Rectal smooth muscle tissue (tissue), 1 donor: ENCODE data around the gene SLC2A11.

Experiments
- H3K27ac ChIP-seq: one replicate; pipeline ENCODE4 v1.7.0; 2013; ENCODE audit warnings: low read depth, low read length, inconsistent platforms
- H3K27me3 ChIP-seq: one replicate; pipeline ENCODE4 v1.7.0; 2013; ENCODE audit warnings: low read length; ENCODE audit not compliant: control insufficient read depth, insufficient read depth
- H3K36me3 ChIP-seq: one replicate; pipeline ENCODE4 v1.7.0; 2013; ENCODE audit warnings: low read length; ENCODE audit not compliant: control insufficient read depth, insufficient read depth
- H3K4me1 ChIP-seq: one replicate; pipeline ENCODE4 v1.7.0; 2013; ENCODE audit warnings: low read length; ENCODE audit not compliant: control insufficient read depth, insufficient read depth
- H3K4me3 ChIP-seq: one replicate; pipeline ENCODE4 v1.7.0; 2013; ENCODE audit warnings: low read length
- H3K9ac ChIP-seq: one replicate; pipeline ENCODE4 v1.7.0; 2013; ENCODE audit warnings: low read length

SLC2A11 gene

DNA sequence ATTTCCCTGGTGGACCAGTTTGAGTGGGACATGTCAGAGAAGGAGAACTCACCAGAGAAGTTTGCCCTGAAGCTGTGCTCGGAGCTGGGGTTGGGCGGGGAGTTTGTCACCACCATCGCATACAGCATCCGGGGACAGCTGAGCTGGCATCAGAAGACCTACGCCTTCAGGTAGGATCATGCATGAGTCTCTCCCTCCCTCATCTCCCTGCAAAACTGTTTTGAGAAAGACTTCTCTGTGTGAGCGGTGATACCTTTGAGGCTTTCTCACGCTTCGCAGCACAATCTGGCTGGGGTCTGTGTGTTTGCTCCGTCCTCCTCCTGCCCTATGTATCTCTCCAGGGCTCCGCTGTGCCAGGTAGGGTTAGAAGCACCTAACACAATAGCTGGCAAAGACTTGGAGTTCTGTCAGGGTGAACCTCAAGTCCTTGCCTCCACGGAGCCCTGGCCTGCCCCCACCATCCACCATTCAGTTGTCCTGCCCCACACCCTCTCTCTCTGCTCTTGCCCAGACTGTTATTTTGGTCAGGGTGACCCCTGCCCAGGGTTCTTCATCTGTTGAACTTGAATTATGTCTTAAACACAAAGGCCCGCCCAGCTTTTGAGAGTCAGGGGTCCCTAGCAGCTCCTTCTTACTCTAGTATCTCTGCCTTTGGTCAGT lies 32.3 kb upstream of the SLC2A11 start:
- Histone ChIP-seq H3K27ac (no peak overlapping the region), H3K36me3 (peaks cover 56% of the 10 kb centered on the region), H3K9ac (no peak overlapping the region)

DNA sequence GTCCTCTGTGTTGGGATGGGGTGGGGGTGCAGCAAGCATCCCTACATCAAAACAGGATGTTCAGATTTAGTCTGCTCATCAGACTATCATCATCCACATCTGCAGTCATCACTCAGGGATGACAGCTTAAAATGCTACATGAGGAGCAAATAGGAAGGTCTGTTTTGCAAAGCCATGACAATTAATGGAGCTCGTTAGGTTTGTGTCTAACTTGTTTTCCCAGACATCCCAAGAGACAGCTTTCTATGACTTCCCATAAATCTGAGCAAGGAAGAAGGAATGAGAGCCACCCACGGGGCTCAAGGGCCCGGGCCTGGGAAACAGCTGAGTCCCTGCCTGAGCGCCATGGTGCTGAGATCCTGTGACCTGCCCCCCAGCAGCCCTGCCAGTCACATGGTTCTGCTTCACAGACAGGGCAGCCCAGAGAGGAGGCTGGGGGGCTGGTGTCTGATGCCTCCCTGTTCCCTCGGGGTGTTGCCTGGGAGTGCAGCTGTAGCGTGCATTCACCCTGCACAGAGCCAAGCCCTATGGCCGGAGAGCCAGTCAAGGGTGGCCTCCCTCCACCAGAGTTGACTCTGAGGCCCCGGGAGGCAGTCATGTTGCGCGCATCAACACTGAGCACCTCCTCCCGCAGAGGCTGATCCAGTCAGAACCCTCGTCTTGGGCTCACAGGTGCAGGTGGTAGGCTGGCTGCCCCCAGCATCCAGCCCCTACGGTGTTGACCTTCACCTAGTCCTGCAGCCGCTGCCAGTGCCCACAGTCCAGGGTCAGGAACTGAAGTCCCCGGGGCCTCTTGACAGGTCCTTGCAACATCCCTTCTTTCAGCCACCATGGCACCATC lies 30.9 kb upstream of the SLC2A11 start:
- no peak overlapping the region for H3K9ac ChIP-seq
- peaks cover 49% of the 10 kb centered on the region for H3K36me3 ChIP-seq
- H3K27me3 ChIP-seq: no peaks in the 10 kb centered on the region
- no peak overlapping the region for H3K27ac ChIP-seq
- H3K4me1 ChIP-seq: no peaks in the 10 kb centered on the region
- H3K4me3 ChIP-seq: no peak overlapping the region

More for the DNA sequence above, 32.3 kb upstream of the SLC2A11 start:
- no peaks in the 10 kb centered on the region for H3K4me1 ChIP-seq
- no peak overlapping the region for H3K4me3 ChIP-seq
- H3K27me3 ChIP-seq: no peaks in the 10 kb centered on the region

DNA sequence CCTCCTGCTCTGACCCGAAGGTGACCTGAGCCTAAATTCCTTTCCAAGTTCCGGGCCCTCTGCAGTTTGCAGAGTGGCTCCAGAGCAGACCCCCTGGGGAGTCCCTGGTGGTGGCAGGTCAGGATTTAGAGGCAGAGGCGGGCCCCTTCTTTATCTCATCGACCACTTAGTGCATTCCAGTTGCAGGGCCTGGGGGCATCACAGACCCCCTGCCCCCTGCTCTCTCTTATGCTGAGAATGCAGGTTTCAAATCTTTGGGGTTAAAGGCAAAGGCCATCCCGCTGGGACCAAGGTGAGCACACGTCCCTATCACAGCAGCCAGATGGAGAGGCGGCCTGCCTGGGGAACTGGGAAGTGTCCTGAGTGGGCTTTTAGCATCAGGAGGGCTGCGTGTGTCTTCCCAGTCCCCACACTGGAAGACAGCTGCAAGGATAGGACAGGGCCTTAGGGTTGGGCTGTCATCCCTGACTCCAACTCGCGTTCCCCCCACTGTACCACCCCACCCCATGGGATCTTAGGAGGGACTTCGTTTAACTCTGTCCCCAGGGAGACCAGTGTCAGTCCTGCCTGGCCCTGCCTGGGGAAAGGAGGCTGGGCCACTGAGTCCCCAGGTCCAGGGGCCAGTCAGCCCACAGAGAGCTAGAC lies 30.2 kb upstream of the SLC2A11 start:
- Histone ChIP-seq H3K27me3 (no peaks in the 10 kb centered on the region), H3K4me1 (no peaks in the 10 kb centered on the region), H3K36me3 (peaks cover 51% of the 10 kb centered on the region), H3K27ac (no peak overlapping the region), H3K4me3 (no peak overlapping the region), H3K9ac (no peak overlapping the region)

DNA sequence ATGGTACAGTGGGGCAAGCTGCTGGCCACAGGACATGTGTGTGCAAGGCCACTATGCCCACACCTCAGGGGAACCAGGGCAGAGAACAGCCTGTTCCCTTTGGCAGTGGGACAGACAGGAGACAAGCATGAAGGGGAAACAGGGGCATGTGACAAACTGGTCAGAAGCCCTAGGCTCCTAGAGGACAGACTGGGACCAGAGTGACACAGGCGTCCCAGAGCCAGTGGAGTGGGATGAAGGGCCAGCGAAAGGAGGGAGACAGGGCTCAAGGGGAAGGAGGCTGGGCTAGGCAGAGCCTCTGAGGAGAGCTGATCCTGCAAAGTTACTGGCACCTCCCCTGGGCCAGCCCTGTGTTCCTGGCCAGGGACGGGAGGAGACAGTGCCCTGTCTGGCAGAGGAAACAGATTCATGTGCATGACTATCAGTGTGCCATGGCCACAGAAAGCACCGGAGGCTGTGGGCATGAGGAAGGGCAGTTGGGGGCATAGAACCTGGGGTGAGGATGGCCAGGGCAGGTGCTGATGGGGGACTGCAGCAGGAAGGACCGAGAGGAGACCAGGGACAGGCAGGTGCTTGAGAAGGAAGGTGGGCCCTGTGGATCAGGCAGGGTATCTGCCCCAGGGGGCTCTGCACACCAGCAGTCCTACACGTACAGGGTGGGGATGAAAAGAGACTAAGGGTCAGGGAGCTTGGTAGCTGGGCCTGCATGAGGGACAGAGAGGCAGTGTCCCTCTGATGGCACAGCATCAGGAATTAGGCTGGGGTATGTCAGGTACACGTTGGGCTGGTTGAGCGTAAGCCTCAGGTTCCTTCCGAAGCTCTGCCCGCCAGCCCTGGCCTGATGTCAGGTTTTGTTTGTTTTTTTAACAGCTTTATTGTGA lies 28.6 kb upstream of the SLC2A11 start:
- Histone ChIP-seq H3K9ac (no peak overlapping the region), H3K4me1 (no peaks in the 10 kb centered on the region), H3K4me3 (no peak overlapping the region), H3K36me3 (peaks cover 44% of the 10 kb centered on the region), H3K27me3 (no peaks in the 10 kb centered on the region), H3K27ac (no peak overlapping the region)

DNA sequence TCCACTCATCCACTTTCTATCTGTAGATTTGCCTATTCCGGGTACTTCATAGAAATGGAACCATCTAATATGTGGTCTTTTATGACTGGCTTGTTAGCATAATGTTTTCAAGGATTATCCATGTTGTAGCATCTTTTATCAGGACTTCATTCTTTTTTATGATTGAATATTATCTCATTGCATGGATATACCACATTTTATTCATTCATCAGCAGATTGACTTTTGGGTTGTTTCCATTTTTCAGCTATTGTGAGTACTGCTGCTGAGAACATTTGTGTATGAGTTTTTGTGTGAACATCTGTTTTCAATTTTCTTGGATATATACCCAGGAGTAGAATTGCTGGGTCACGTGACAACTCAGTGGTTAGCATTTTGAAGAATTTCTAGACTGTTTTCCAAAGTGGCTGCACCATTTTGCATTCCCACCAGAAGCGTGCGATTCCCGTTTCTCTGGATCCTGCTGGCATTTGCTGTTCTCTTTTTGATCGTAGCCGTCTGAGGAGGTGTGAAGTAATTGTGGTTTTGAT lies 27.8 kb upstream of the SLC2A11 start:
- Histone ChIP-seq H3K27me3 (no peaks in the 10 kb centered on the region), H3K4me1 (no peaks in the 10 kb centered on the region), H3K9ac (no peak overlapping the region), H3K36me3 (peaks cover 38% of the 10 kb centered on the region), H3K27ac (no peak overlapping the region), H3K4me3 (no peak overlapping the region)

DNA sequence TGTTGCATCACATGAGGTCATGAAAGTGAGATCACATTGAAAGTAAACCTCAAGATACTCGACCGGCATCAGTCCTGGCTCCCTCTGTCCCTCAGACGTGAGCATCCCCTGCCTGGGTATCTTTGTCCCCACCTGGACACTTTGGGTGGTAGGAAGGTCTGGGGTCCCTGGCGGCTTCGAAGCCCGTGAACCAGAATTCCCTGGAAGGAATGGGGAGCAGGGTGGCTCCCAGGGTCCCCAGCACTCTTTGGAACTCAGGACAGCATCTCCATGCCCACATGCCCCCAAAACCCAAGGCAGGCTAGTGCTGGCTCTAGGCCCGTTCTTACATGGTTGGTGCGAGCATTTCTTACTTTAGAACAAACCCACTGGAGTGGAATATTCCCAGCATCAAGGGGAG lies 26.4 kb upstream of the SLC2A11 start:
- Histone ChIP-seq H3K27me3 (no peaks in the 10 kb centered on the region), H3K27ac (no peak overlapping the region), H3K9ac (no peak overlapping the region), H3K36me3 (peaks cover 33% of the 10 kb centered on the region), H3K4me1 (no peaks in the 10 kb centered on the region), H3K4me3 (no peak overlapping the region)

DNA sequence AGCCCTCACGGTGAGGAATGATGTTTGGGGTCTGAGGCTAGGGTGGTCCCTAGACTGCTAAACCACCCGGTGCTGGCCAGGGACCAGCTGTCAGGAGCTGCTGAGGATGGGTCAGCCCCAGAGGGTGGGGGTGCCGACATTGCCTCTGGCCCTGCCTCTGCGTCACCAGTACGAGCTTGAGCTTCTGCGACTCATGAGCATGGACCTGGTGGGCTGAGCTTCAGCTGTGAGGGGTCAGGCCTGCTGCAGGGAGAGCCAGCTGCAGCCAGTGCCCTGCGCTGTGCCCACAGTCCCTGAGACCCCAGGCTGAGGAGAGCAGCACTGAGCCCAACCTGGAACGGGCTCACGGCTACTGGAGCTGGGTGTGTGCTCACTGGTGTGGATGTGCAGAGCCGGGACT lies 25.9 kb upstream of the SLC2A11 start:
- no peak overlapping the region for H3K27ac ChIP-seq
- H3K4me3 ChIP-seq: no peak overlapping the region
- no peaks in the 10 kb centered on the region for H3K27me3 ChIP-seq
- no peak overlapping the region for H3K9ac ChIP-seq
- peaks cover 30% of the 10 kb centered on the region for H3K36me3 ChIP-seq
- no peaks in the 10 kb centered on the region for H3K4me1 ChIP-seq

DNA sequence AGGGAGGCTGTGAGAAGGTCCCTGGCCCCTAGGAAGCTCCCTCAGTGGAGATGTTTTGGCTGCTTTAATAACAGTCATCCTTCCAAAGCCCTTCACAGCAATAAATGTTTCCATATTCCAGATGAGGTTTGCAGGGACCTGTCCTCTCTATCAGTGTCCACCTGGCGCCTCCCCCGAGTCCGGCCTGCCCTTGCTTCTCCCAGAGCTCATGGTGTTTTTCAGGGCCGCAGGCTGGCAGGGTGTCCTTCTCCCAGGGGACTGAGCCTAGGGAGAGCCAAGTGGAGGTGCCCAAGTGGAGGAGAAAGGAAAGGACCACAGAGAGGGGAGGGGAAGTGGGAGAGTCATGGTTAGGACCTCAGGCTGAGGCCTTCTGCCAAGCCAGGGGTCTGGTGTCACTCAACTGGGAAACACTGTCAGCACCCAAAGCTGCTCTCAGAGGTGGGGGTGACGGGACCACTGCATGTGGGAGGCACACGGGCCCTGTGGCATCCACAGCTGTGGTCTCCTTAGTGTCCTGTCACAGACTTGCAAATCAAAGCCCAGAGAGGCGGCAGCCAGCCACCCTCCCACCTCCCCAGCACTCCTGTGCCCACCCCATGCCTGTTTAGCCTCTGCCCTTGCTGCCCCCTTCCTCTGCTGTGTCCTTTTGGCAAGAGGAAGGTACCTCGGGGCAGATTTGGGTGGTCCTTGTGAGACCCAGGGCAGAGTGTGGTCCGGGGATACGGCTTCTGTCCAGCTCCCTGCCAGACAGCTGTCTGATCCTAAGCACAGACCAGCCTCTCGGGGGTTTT lies 25.3 kb upstream of the SLC2A11 start:
- no peak overlapping the region for H3K27ac ChIP-seq
- peaks cover 26% of the 10 kb centered on the region for H3K36me3 ChIP-seq
- H3K4me1 ChIP-seq: no peaks in the 10 kb centered on the region
- no peak overlapping the region for H3K4me3 ChIP-seq
- no peak overlapping the region for H3K9ac ChIP-seq
- no peaks in the 10 kb centered on the region for H3K27me3 ChIP-seq

DNA sequence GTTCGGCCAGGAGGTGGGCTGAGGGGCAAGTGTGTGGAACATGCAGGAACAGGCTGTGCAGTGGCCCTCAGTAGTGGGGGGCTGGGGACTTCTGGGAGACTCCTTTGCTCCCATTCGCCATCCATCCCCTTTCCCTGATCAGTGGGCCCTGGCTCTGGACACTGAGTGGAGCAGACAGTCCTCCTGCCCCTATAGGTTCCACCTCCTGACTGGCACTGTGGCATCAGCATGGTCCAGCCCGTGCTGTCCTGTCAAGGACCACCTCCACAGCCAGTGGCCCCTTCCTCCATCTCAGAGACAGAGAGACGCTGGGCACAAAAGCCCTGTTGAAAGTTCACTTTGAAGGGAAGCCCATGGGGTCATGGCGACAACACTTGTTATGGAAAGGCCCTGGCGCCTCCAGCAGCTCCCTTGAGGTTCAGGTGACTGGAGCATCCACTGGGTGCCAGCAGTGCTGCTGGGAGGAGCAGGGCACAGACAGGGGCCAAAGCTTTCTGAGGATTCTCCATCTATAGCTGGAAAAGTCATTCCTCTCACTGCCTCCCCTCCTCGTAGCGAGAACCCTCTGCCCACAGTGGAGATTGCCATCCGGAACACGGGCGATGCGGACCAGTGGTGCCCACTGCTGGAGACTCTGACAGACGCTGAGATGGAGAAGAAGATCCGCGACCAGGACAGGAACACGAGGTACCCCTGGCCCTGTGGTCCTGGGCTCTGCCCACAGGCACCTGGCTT lies 24.5 kb upstream of the SLC2A11 start:
- Histone ChIP-seq H3K27me3 (no peaks in the 10 kb centered on the region), H3K36me3 (peaks cover 23% of the 10 kb centered on the region), H3K4me1 (no peaks in the 10 kb centered on the region), H3K4me3 (no peak overlapping the region), H3K9ac (no peak overlapping the region), H3K27ac (no peak overlapping the region)

DNA sequence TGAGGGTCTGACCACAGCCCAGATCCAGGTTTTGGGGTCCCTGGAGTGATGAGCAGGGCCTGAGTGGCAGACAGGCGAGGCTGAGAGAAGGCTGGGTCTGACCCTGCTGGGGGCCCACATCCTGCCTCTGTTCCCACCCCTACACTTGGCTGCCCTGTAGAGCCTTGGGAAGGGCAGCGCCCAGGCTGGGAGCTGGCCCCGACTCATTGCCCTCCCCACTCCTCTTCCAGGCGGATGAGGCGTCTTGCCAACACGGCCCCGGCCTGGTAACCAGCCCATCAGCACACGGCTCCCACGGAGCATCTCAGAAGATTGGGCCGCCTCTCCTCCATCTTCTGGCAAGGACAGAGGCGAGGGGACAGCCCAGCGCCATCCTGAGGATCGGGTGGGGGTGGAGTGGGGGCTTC lies 23.8 kb upstream of the SLC2A11 start:
- no peak overlapping the region for H3K4me3 ChIP-seq
- H3K9ac ChIP-seq: no peak overlapping the region
- H3K27ac ChIP-seq: no peak overlapping the region
- no peaks in the 10 kb centered on the region for H3K27me3 ChIP-seq
- H3K36me3 ChIP-seq: peaks cover 18% of the 10 kb centered on the region
- H3K4me1 ChIP-seq: no peaks in the 10 kb centered on the region

DNA sequence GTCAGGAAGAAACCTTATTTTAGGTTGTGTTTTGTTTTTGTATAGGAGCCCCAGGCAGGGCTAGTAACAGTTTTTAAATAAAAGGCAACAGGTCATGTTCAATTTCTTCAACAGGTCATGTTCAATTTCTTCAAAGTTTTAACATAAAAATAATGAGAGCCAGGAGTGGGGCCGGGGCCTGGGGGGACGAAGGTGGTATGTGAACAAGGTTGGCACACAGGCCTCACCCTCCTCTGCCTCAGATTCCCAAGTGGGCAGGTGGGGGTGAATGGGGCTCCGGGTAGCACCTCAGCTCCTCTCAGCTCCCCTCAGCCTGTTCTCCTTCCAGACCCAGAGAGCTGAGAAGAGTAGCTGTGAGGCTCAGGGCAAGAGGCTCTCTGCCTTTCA lies 23.3 kb upstream of the SLC2A11 start:
- no peak overlapping the region for H3K9ac ChIP-seq
- no peak overlapping the region for H3K4me3 ChIP-seq
- peaks cover 14% of the 10 kb centered on the region for H3K36me3 ChIP-seq
- H3K4me1 ChIP-seq: no peaks in the 10 kb centered on the region
- no peaks in the 10 kb centered on the region for H3K27me3 ChIP-seq
- H3K27ac ChIP-seq: no peak overlapping the region
